ENCODE measurements around the gene KRTCAP3.

- TF ChIP-seq CTCF (IDR thresholded peaks at IDR 0.05) (no peak), ZFX (IDR thresholded peaks at IDR 0.05; ENCODE audit: borderline replicate concordance) (no peak)
Observed at GRCh38 chr2:27446057-27446456, 3.9 kb downstream of the KRTCAP3 start.
